ENCODE results near the gene DAPK3.

DNA sequence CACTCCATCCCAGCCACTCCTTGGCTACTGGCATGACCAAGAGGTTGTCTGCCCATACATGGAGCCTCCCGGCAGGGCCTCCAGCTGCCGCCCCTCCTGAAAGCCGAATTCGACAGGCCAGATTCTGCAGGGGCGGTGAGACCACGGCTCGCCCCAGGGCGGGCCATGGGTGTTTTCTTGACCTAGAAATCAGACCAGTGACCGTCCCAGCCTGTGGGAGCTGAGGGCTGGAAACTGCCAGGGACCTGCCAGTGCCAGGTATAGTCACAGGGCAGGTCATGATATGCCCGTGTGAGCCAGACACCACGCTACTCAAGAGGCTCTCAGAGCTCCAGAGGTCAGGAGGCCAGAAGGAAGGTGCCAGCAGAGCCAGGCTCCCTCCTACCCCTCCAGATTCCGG lies 16.8 kb downstream of the DAPK3 start:
- TF ChIP-seq EP300 (IDR thresholded peaks at IDR 0.05; ENCODE audit: low read depth), result no peak
- TF ChIP-seq, protein P1, sequence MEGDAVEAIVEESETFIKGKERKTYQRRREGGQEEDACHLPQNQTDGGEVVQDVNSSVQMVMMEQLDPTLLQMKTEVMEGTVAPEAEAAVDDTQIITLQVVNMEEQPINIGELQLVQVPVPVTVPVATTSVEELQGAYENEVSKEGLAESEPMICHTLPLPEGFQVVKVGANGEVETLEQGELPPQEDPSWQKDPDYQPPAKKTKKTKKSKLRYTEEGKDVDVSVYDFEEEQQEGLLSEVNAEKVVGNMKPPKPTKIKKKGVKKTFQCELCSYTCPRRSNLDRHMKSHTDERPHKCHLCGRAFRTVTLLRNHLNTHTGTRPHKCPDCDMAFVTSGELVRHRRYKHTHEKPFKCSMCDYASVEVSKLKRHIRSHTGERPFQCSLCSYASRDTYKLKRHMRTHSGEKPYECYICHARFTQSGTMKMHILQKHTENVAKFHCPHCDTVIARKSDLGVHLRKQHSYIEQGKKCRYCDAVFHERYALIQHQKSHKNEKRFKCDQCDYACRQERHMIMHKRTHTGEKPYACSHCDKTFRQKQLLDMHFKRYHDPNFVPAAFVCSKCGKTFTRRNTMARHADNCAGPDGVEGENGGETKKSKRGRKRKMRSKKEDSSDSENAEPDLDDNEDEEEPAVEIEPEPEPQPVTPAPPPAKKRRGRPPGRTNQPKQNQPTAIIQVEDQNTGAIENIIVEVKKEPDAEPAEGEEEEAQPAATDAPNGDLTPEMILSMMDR (IDR thresholded peaks at IDR 0.05), result no peak
- no peak for TF ChIP-seq POLR2A (IDR thresholded peaks at IDR 0.05)
- TF ChIP-seq POLR2AphosphoS5 (IDR thresholded peaks at IDR 0.05), result no peak

All from transverse colon (tissue), 4 donors.